ENCODE measurements around the gene KCTD6. TPM values are rescaled to one million over a fixed set of nuclear protein-coding genes. Genes with fewer than 3 reads are reported as not detected.

The KCTD6 gene
- total RNA-seq, 6 donors from 2014 or later: 2.2 to 13.1 (median 6.0) TPM

GRCh38 chr3:58474348-58474911 lies 17.5 kb upstream of the KCTD6 start:
- TF ChIP-seq CTCF (IDR thresholded peaks at IDR 0.05) (no peak), EP300 (IDR thresholded peaks at IDR 0.05) (no peak), POLR2AphosphoS5 (IDR thresholded peaks at IDR 0.05) (no peak), POLR2A (IDR thresholded peaks at IDR 0.05) (no peak)
- Histone ChIP-seq H3K36me3 (no peaks in the 10 kb centered on the region), H3K4me1 (peaks cover 4 to 28% (median 20%) of the 10 kb centered on the region in 4 donors), H3K27ac (no peak overlapping the region), H3K27me3 (no peaks in the 10 kb centered on the region), H3K4me3 (no peak overlapping the region), H3K9me3 (no peaks in the 10 kb centered on the region)
- WGBS, 2 donors: 88 to 100% methylated on average over 1 of the region's 1 CpG
- peak in 1 of 2 donors; percentile 28 for DNase-seq
- peak in 1 of 2 donors; percentile 76 for ATAC-seq (ENCODE audit: low FRiP score in 2 of 2)

DNA sequence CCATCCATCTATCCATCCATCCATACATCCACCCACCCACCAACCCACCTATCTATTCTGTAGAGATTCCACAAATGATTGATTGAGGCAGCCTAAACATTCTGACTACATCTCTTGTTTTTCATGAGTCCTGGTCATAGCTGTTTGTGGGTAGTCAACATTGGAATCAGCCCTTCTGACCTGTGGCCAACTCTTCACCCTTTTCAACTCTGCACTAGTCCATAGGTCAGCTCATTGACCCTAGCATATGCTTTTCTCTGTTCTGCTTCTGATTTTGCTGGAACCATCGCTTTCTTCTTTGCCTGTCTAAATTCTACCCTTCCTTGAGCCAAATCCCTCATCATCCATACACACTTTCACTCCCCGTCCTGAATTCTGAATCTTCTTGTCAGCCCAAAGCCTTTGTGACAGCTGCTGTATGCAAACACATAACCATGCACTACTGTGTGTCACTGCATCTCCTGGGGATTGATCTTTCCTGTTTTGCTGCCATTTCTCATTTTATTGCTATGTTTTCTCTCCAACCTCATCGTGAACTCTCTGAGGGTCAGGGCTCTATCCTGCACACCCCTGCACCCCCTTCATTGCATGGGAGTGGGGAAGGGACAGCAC lies 16.8 kb upstream of the KCTD6 start:
- DNase-seq (no peak), ATAC-seq (ENCODE audit: low FRiP score in 2 of 2) (no peak)
- Histone ChIP-seq H3K36me3 (no peaks in the 10 kb centered on the region), H3K27me3 (no peaks in the 10 kb centered on the region), H3K4me1 (peaks cover 4 to 28% (median 20%) of the 10 kb centered on the region in 4 donors), H3K27ac (peak overlapping the region in 1 of 4 donors; percentile 23), H3K9me3 (no peaks in the 10 kb centered on the region), H3K4me3 (no peak overlapping the region)
- 74 to 77% methylated on average over 3 of the region's 3 CpGs for WGBS, 2 donors
- TF ChIP-seq EP300 (IDR thresholded peaks at IDR 0.05) (no peak), CTCF (IDR thresholded peaks at IDR 0.05) (no peak), POLR2AphosphoS5 (IDR thresholded peaks at IDR 0.05) (no peak), POLR2A (IDR thresholded peaks at IDR 0.05) (no peak)

DNA sequence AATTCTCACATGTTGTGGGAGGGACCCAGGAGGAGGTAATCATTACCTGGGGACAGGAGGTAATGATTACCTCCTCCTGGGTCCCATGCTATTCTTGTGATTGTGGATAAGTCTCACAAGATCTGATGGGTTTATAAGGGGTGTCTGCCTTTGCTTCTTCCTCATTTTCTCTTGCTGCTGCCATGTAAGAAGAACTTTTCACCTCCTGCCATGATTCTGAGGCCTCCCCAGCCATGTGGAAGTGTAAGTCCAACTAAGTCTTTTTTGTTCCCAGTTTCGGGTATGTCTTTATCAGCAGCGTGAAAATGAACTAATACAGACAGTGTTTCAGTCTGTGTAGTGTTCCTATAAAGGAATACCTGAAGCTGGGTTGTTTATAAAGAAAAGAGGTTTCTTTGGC lies 13.1 kb upstream of the KCTD6 start:
- no peaks in the 10 kb centered on the region for H3K27me3 ChIP-seq
- WGBS, 2 donors: 79 to 85% methylated on average over 2 of the region's 2 CpGs
- no peak for TF ChIP-seq POLR2A (IDR thresholded peaks at IDR 0.05)
- no peak for TF ChIP-seq EP300 (IDR thresholded peaks at IDR 0.05)
- TF ChIP-seq POLR2AphosphoS5 (IDR thresholded peaks at IDR 0.05): no peak
- no peak for TF ChIP-seq CTCF (IDR thresholded peaks at IDR 0.05)
- peaks cover 0 to 18% (median 8%) of the 10 kb centered on the region in 4 donors for H3K4me1 ChIP-seq
- no peaks in the 10 kb centered on the region for H3K36me3 ChIP-seq
- H3K27ac ChIP-seq: peak overlapping the region in 1 of 4 donors; percentile 23
- no peak for DNase-seq
- ATAC-seq (ENCODE audit: low FRiP score in 2 of 2): no peak
- H3K9me3 ChIP-seq: no peaks in the 10 kb centered on the region
- no peak overlapping the region for H3K4me3 ChIP-seq

DNA sequence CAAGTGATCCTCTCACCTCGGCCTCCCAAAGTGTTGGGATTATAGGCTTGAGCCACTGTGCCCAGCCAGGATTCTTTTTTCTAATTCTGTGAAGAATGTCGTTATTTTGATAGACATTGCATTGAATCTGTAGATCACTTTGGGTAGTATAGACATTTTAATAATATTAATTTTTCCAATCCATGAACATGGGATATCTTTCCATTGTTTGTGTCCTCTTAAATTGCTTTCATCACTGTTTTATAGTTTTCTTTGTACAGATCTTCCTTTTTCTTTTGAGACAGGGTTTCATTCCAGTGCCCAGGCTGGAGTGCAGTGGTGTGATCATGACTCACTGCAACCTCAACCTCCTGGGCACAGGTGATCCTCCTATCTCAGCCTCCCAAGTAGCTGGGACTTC lies 11.6 kb upstream of the KCTD6 start:
- H3K4me1 ChIP-seq: peaks cover 0 to 12% (median 2%) of the 10 kb centered on the region in 4 donors
- no peaks in the 10 kb centered on the region for H3K36me3 ChIP-seq
- DNase-seq: no peak
- no peak for ATAC-seq (ENCODE audit: low FRiP score in 2 of 2)
- 98% methylated on average over 2 of the region's 2 CpGs for WGBS, 2 donors
- TF ChIP-seq EP300 (IDR thresholded peaks at IDR 0.05): no peak
- TF ChIP-seq POLR2A (IDR thresholded peaks at IDR 0.05): no peak
- no peak for TF ChIP-seq POLR2AphosphoS5 (IDR thresholded peaks at IDR 0.05)
- no peak for TF ChIP-seq CTCF (IDR thresholded peaks at IDR 0.05)
- H3K27me3 ChIP-seq: no peaks in the 10 kb centered on the region
- no peak overlapping the region for H3K27ac ChIP-seq
- no peak overlapping the region for H3K4me3 ChIP-seq
- no peaks in the 10 kb centered on the region for H3K9me3 ChIP-seq
